H1 (cell line): ENCODE results near the gene TOP3A.

Experiments used
- CTCF ChIP-seq, 3 experiments: IDR thresholded peaks; 1 replicate in 2 of 3; 2 replicates in 1 of 3; pipeline versions ENCODE4 v1.5.1 to v1.6.1; 2011; ENCODE audit warnings: low read length in 3 of 3, mild to moderate bottlenecking in 3 of 3, inconsistent platforms in 2 of 3, low read depth in 1 of 3, moderate library complexity in 1 of 3; ENCODE audit not compliant: insufficient read depth in 1 of 3; ENCODE audit errors: control extremely low read depth in 1 of 3
- EZH2 ChIP-seq: fragments of 200-600 bp; sonication (generic); IDR thresholded peaks from 2 replicates; pipeline ENCODE4 v1.7.1; 2012; ENCODE audit warnings: low read depth, mild to moderate bottlenecking, moderate library complexity, low read length, inconsistent platforms; ENCODE audit not compliant: severe bottlenecking
- GABPA ChIP-seq: IDR thresholded peaks from 2 replicates; pipeline ENCODE4 v1.6.1; 2011; ENCODE audit warnings: mild to moderate bottlenecking, low read length, moderate library complexity, borderline replicate concordance; ENCODE audit not compliant: insufficient read depth
- TAF1 ChIP-seq: IDR thresholded peaks from 2 replicates; pipeline ENCODE4 v1.6.1; 2011; ENCODE audit warnings: mild to moderate bottlenecking, low read depth, low read length
- ZNF274 ChIP-seq: IDR thresholded peaks from 2 replicates; pipeline ENCODE4 v1.7.0; 2012; ENCODE audit warnings: low read length, borderline replicate concordance; ENCODE audit errors: extremely low read depth

GRCh38 chr17:18225642-18226283, 89.0 kb downstream of the TOP3A start:
- TF ChIP-seq CTCF (IDR thresholded peaks at IDR 0.05; ENCODE audit: control extremely low read depth in 1 of 3, insufficient read depth in 1 of 3, low read depth in 1 of 3, low read length in 3 of 3) (no peak), GABPA (no peak), EZH2 (no peak), TAF1 (0 out of 2 replicates have a peak, but pooled peaks have one; percentile 7), ZNF274 (no peak)
